Calu3 (cell line): ENCODE results near the gene DIAPH2. TPM values are rescaled to one million over a fixed set of nuclear protein-coding genes. Genes with fewer than 3 reads are reported as not detected.
A peak's percentile ranks its signal among the peaks of the same experiment; 100 is the strongest.

Source experiments
- BruUV-seq: library from RNA; stranded (reverse); fragments of 400-500 nt; replicated peaks from 2 replicates; lab custom pipeline; 2021; lab: Mats Ljungman, UMichigan
- CTCF ChIA-PET: fragments of 300-600 bp; sonication (Branson Sonifier 250); formaldehyde crosslinking; loops from one replicate; lab custom pipeline; 2022; ENCODE audit warnings: antibody characterized with exemption; lab: Charles Lee
- DNase-seq: peaks from one replicate; pipeline ENCODE4 v3.0.0; 2022
- H3K27ac Mint-ChIP-seq: one replicate; pipeline ENCODE4 v1.8.0; 2022; ENCODE audit warnings: mixed read lengths; ENCODE audit not compliant: unreplicated experiment
- H3K27me3 Mint-ChIP-seq: one replicate; pipeline ENCODE4 v1.8.0; 2022; ENCODE audit warnings: mixed read lengths; ENCODE audit not compliant: unreplicated experiment
- H3K36me3 Mint-ChIP-seq: one replicate; pipeline ENCODE4 v1.8.0; 2022; ENCODE audit warnings: mild to moderate bottlenecking, moderate library complexity, mixed read lengths; ENCODE audit not compliant: insufficient read depth, unreplicated experiment
- H3K4me1 Mint-ChIP-seq: one replicate; pipeline ENCODE4 v1.8.0; 2022; ENCODE audit warnings: mild to moderate bottlenecking, low read depth, mixed read lengths; ENCODE audit not compliant: unreplicated experiment
- H3K4me3 Mint-ChIP-seq: one replicate; pipeline ENCODE4 v1.8.0; 2022; ENCODE audit warnings: mild to moderate bottlenecking, low read depth, moderate library complexity, mixed read lengths; ENCODE audit not compliant: unreplicated experiment
- H3K9me3 Mint-ChIP-seq: one replicate; pipeline ENCODE4 v1.8.0; 2022; ENCODE audit warnings: low read depth, mixed read lengths; ENCODE audit not compliant: unreplicated experiment
- intact Hi-C: fragments of 100-400 bp; cut with micrococcal nuclease; formaldehyde crosslinking; loops from one replicate; pipeline ENCODE4 v1.10.0; 2022; ENCODE audit not compliant: unreplicated experiment
- total RNA-seq: library from RNA; stranded (reverse); gene quantifications from 2 replicates; pipeline ENCODE4 v1.2.3, GENCODE V29; 2022
- TF ChIP-seq, protein P1 (sequence below): fragments of 200-600 bp; IDR thresholded peaks from one replicate; pipeline ENCODE4 v1.8.0; 2022; ENCODE audit warnings: antibody characterized with exemption; ENCODE audit not compliant: unreplicated experiment

Gene DIAPH2
- total RNA-seq, 1 experiment from 2014 or later, result 24.2 TPM

DNA sequence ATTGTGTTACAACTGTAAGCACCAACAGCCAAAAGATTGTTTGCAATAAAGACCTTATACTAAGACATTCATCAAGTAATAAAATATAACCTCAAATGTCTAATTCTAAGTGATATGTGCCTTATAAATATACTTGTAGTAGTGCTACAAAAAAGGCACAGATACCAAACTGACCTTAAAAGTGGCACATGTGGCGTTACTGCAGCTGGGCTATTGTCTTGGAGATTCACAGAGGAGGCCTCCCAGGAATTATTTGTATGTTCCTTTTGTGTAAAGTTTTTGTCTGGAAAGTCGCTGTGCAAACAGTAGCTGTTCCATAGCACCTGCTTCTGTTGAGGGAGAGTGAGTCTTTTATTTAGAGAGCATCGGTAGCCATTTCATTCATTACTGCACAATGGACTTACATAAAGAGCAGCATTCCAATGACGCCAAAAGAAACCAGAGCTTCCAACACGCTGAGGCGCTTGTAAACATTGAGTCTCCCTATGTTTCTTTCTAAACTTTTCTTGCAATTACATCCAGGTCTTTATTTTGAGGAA, 342.8 kb downstream of the DIAPH2 start:
- no peaks in the 10 kb centered on the region for H3K9me3 Mint-ChIP-seq
- H3K4me3 Mint-ChIP-seq, result no peak overlapping the region
- CTCF ChIA-PET, result no interaction called here
- no peaks in the 10 kb centered on the region for H3K36me3 Mint-ChIP-seq
- H3K27ac Mint-ChIP-seq, result no peak overlapping the region
- no peak for DNase-seq
- TF ChIP-seq, protein P1, sequence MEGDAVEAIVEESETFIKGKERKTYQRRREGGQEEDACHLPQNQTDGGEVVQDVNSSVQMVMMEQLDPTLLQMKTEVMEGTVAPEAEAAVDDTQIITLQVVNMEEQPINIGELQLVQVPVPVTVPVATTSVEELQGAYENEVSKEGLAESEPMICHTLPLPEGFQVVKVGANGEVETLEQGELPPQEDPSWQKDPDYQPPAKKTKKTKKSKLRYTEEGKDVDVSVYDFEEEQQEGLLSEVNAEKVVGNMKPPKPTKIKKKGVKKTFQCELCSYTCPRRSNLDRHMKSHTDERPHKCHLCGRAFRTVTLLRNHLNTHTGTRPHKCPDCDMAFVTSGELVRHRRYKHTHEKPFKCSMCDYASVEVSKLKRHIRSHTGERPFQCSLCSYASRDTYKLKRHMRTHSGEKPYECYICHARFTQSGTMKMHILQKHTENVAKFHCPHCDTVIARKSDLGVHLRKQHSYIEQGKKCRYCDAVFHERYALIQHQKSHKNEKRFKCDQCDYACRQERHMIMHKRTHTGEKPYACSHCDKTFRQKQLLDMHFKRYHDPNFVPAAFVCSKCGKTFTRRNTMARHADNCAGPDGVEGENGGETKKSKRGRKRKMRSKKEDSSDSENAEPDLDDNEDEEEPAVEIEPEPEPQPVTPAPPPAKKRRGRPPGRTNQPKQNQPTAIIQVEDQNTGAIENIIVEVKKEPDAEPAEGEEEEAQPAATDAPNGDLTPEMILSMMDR, result no peak
- no peaks in the 10 kb centered on the region for H3K27me3 Mint-ChIP-seq
- intact Hi-C loops, result loop anchor here (2.0 kb wide), 1 partner anchor 657 kb away; no protein-coding TSS in a partner anchor
- BruUV-seq, result no TSS peak
- no peaks in the 10 kb centered on the region for H3K4me1 Mint-ChIP-seq

DNA sequence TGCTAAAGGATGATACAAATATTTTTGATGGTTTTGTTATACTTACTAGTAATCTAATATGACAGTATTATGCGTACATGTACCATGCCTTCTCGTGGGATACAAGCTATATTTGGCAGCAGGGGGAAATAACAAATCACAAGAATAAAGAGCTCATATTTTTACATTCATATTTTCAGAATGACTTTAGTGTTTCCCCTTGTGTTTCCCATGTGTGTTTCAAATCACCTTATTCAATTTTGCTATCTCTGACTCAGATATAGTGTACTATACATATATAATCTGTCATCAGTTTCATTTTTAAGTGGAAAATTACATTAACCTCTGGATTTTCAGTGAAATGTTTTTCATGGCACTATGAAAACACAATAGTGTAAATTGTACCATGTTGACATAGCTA, 345.8 kb downstream of the DIAPH2 start:
- TF ChIP-seq, protein P1, result no peak
- BruUV-seq, result no TSS peak
- CTCF ChIA-PET, result no interaction called here
- DNase-seq, result no peak
- H3K4me1 Mint-ChIP-seq, result no peaks in the 10 kb centered on the region
- H3K27me3 Mint-ChIP-seq, result no peaks in the 10 kb centered on the region
- no peak overlapping the region for H3K4me3 Mint-ChIP-seq
- H3K9me3 Mint-ChIP-seq, result no peaks in the 10 kb centered on the region
- no peaks in the 10 kb centered on the region for H3K36me3 Mint-ChIP-seq
- no peak overlapping the region for H3K27ac Mint-ChIP-seq
- intact Hi-C loops, result no loop called here

DNA sequence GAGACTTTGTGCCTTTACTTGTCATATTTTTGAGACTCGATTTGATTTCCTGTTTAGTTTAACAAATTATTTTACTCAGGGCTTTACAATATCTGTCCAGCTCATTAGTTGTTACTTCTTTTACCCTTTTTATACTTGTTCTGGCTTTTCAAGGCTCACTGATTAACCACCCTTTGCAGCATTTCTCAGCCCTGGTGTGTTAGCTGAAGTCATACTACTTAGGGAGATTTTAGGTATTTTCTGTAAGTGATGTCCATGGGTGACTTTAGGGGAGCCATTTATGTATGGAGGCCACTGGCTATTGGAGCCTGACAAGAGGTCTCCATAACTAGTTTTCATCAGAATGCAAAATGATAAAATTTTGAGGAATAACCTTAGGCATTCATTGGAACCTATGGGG, 346.3 kb downstream of the DIAPH2 start:
- no peaks in the 10 kb centered on the region for H3K4me1 Mint-ChIP-seq
- BruUV-seq, result no TSS peak
- no peak for DNase-seq
- H3K27me3 Mint-ChIP-seq, result no peaks in the 10 kb centered on the region
- no peak overlapping the region for H3K27ac Mint-ChIP-seq
- CTCF ChIA-PET, result no interaction called here
- TF ChIP-seq, protein P1, result no peak
- no peaks in the 10 kb centered on the region for H3K9me3 Mint-ChIP-seq
- intact Hi-C loops, result no loop called here
- no peak overlapping the region for H3K4me3 Mint-ChIP-seq
- no peaks in the 10 kb centered on the region for H3K36me3 Mint-ChIP-seq

DNA sequence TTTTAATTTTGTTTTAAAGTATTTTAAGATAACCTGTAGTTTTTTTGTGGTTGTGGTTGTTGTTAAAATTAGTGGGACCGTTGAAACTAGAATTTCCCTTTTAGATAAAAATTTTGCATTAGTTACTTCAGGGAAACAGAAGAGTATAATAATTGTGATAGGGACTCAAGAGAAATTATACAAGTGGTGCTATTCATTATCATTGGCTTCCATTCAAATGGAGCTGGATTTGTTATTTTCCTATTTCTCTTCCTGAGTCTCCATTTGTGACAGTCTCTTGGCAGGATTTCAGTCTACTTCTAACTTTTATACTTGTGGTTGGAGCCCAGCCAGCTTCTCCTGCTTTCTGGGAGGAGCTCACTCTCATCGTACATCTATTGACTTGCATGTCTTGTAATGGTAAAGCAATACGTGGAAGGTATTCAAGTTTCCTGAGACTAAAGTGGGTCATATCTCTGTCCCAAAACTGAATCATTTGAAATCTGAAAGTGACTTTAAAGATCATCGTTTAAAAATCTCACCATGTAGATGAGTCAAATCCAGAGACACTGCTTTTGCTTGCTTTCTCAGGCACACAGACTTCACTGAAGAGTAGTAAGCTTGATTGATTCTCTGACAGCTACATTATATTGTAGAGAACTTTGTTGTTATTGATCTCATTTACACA, 354.9 kb downstream of the DIAPH2 start:
- Mint-ChIP-seq H3K27me3 (no peaks in the 10 kb centered on the region), H3K4me3 (no peak overlapping the region), H3K4me1 (no peaks in the 10 kb centered on the region), H3K36me3 (no peaks in the 10 kb centered on the region), H3K27ac (no peak overlapping the region), H3K9me3 (no peaks in the 10 kb centered on the region)
- peak; percentile 4 for DNase-seq
- intact Hi-C loops, result no loop called here
- no TSS peak for BruUV-seq
- CTCF ChIA-PET, result no interaction called here
- TF ChIP-seq, protein P1, result no peak
